Measurements from ENCODE around the gene PRSS23.

The PRSS23 gene

GRCh38 chr11:86773513-86774252 is 26.7 kb upstream of the PRSS23 start:
- no peak for DNase-seq
- no peak overlapping the region for H3K4me3 ChIP-seq (ENCODE audit: low read depth, low read length)
- H3K4me1 ChIP-seq = no peaks in the 10 kb centered on the region
- no peaks in the 10 kb centered on the region for H3K9me3 ChIP-seq
- no peak for TF ChIP-seq CTCF (IDR thresholded peaks at IDR 0.05; ENCODE audit: low read depth, low read length)
- H3K27me3 ChIP-seq = no peaks in the 10 kb centered on the region
- H3K36me3 ChIP-seq = no peaks in the 10 kb centered on the region

GRCh38 chr11:86774417-86774816 is 25.9 kb upstream of the PRSS23 start:
- Histone ChIP-seq H3K4me1 (no peaks in the 10 kb centered on the region), H3K4me3 (ENCODE audit: low read depth, low read length) (no peak overlapping the region), H3K27me3 (no peaks in the 10 kb centered on the region), H3K9me3 (no peaks in the 10 kb centered on the region), H3K36me3 (no peaks in the 10 kb centered on the region)
- no peak for DNase-seq
- TF ChIP-seq CTCF (IDR thresholded peaks at IDR 0.05; ENCODE audit: low read depth, low read length) = no peak

- H3K36me3 ChIP-seq = no peaks in the 10 kb centered on the region
- no peak for DNase-seq
- H3K27me3 ChIP-seq = no peaks in the 10 kb centered on the region; the same call in 1 of the 2 replicates
- H3K9me3 ChIP-seq = no peaks in the 10 kb centered on the region
- H3K4me3 ChIP-seq (ENCODE audit: low read depth, low read length) = no peak overlapping the region
- H3K4me1 ChIP-seq = no peaks in the 10 kb centered on the region
- no peak for TF ChIP-seq CTCF (IDR thresholded peaks at IDR 0.05; ENCODE audit: low read depth, low read length)
Measured at GRCh38 chr11:86775361-86775760, 25.0 kb upstream of the PRSS23 start.

GRCh38 chr11:86781546-86781945 is 18.8 kb upstream of the PRSS23 start:
- no peak for TF ChIP-seq CTCF (IDR thresholded peaks at IDR 0.05; ENCODE audit: low read depth, low read length)
- Histone ChIP-seq H3K36me3 (no peaks in the 10 kb centered on the region), H3K9me3 (no peaks in the 10 kb centered on the region), H3K27me3 (no peaks in the 10 kb centered on the region; the same call in 1 of the 2 replicates), H3K4me3 (ENCODE audit: low read depth, low read length) (no peak overlapping the region), H3K4me1 (no peaks in the 10 kb centered on the region)
- no peak for DNase-seq

- Histone ChIP-seq H3K4me1 (no peaks in the 10 kb centered on the region), H3K36me3 (no peaks in the 10 kb centered on the region), H3K27me3 (peaks cover 3% of the 10 kb centered on the region; the same call in 1 of the 2 replicates), H3K4me3 (ENCODE audit: low read depth, low read length) (no peak overlapping the region), H3K9me3 (no peaks in the 10 kb centered on the region)
- no peak for DNase-seq
- no peak for TF ChIP-seq CTCF (IDR thresholded peaks at IDR 0.05; ENCODE audit: low read depth, low read length)
Measured at GRCh38 chr11:86782742-86783141, 17.6 kb upstream of the PRSS23 start.

- TF ChIP-seq CTCF (IDR thresholded peaks at IDR 0.05; ENCODE audit: low read depth, low read length) = no peak
- DNase-seq = no peak
- Histone ChIP-seq H3K4me1 (no peaks in the 10 kb centered on the region), H3K4me3 (ENCODE audit: low read depth, low read length) (no peak overlapping the region), H3K27me3 (peaks cover 5% of the 10 kb centered on the region; the same call in 1 of the 2 replicates), H3K9me3 (no peaks in the 10 kb centered on the region), H3K36me3 (no peaks in the 10 kb centered on the region)
Measured at GRCh38 chr11:86783661-86784060, 16.7 kb upstream of the PRSS23 start.
